SK-N-MC (cell line): ENCODE measurements around the gene PNRC1.
A peak's percentile ranks its signal among the peaks of the same experiment; 100 is the strongest.

ENCODE experiments used
- EZH2 ChIP-seq: fragments of 200-600 bp; sonication (generic); IDR thresholded peaks from one replicate; pipeline ENCODE4 v1.6.1; 2017; ENCODE audit warnings: antibody characterized with exemption
- FOXP2 ChIP-seq: optimal IDR thresholded peaks from 2 replicates; pipeline ENCODE3; 2011; ENCODE audit warnings: mild to moderate bottlenecking, moderate library complexity; ENCODE audit not compliant: insufficient read depth; ENCODE audit errors: extremely low read length, control extremely low read depth
- POLR2AphosphoS5 ChIP-seq: IDR thresholded peaks from 2 replicates; pipeline ENCODE4 v1.6.1; 2012; ENCODE audit warnings: mild to moderate bottlenecking, low read depth, low read length, borderline replicate concordance

GRCh38 chr6:89117211-89118108, 36.9 kb downstream of the PNRC1 start, which contains the start of gene SRSF12:
- TF ChIP-seq POLR2AphosphoS5 (peak; percentile 22; the same call in 1 of the 2 replicates), EZH2 (no peak), FOXP2 (no peak)
